Naive thymus-derived CD4-positive, alpha-beta T cell (primary cell): ENCODE results near the gene OR2AG2. TPM values are rescaled to one million over a fixed set of nuclear protein-coding genes. Genes with fewer than 3 reads are reported as not detected.

Experiments used
- ATAC-seq: fragments of 150-1000 bp; cut with Tn5 transposase; 2 replicates; pipeline ENCODE4 v1.10.0; 2021; ENCODE audit warnings: mild to moderate bottlenecking, moderate library complexity
- CTCF ChIA-PET: fragments of 350-600 bp; sonication (Branson Sonifier 250); formaldehyde crosslinking; loops from one replicate; lab custom pipeline; 2021; ENCODE audit warnings: antibody characterized with exemption; lab: Charles Lee
- POLR2A ChIA-PET: fragments of 350-600 bp; sonication (Branson Sonifier 250); formaldehyde crosslinking; loops from one replicate; lab custom pipeline; 2021; ENCODE audit warnings: antibody characterized with exemption, inconsistent platforms; lab: Charles Lee
- DNase-seq, 9 donors: peaks; one replicate each; pipeline versions ENCODE4 v3.0.0 to v3.0.0-alpha.2; 2020 to 2022; ENCODE audit warnings: mixed read lengths in 1 of 9
- H3K27ac ChIP-seq: one replicate; pipeline ENCODE4 v1.7.0; 2013; ENCODE audit warnings: mild to moderate bottlenecking, low read depth, low read length, moderate library complexity
- H3K27me3 ChIP-seq, 2 donors: one replicate each; pipeline ENCODE4 v1.7.0; 2013; ENCODE audit warnings: low read length in 2 of 2, mild to moderate bottlenecking in 2 of 2, moderate library complexity in 2 of 2; ENCODE audit not compliant: control insufficient read depth in 2 of 2, insufficient read depth in 2 of 2
- H3K36me3 ChIP-seq, 3 experiments: 1 replicate in 2 of 3; 2 replicates in 1 of 3; pipeline ENCODE4 v1.7.0; 2013; ENCODE audit warnings: low read length in 3 of 3, mild to moderate bottlenecking in 3 of 3, moderate library complexity in 1 of 3; ENCODE audit not compliant: insufficient read depth in 3 of 3, control insufficient read depth in 2 of 3
- H3K4me1 ChIP-seq, 2 donors: one replicate each; pipeline ENCODE4 v1.7.0; 2013; ENCODE audit warnings: low read length in 2 of 2, mild to moderate bottlenecking in 2 of 2, moderate library complexity in 1 of 2; ENCODE audit not compliant: control insufficient read depth in 2 of 2, insufficient read depth in 2 of 2
- H3K4me3 ChIP-seq: 2 replicates; pipeline ENCODE4 v1.7.0; 2013; ENCODE audit warnings: mild to moderate bottlenecking, low read length
- H3K9me3 ChIP-seq, 3 experiments: 1 replicate in 2 of 3; 2 replicates in 1 of 3; pipeline ENCODE4 v1.7.0; 2013; ENCODE audit warnings: low read length in 3 of 3; ENCODE audit not compliant: control insufficient read depth in 2 of 3
- H3K27ac Mint-ChIP-seq, 9 donors: one replicate each; pipeline ENCODE4 v1.8.0; 2020 to 2022; ENCODE audit warnings: mixed read lengths in 9 of 9, mild to moderate bottlenecking in 8 of 9, moderate library complexity in 5 of 9, inconsistent platforms in 2 of 9
- H3K27me3 Mint-ChIP-seq, 5 donors: one replicate each; pipeline ENCODE4 v1.8.0; 2021 to 2022; ENCODE audit warnings: mixed read lengths in 5 of 5, mild to moderate bottlenecking in 1 of 5
- H3K36me3 Mint-ChIP-seq, 5 donors: one replicate each; pipeline ENCODE4 v1.8.0; 2020 to 2022; ENCODE audit warnings: mixed read lengths in 5 of 5, mild to moderate bottlenecking in 3 of 5, inconsistent platforms in 1 of 5
- H3K4me1 Mint-ChIP-seq, 7 donors: one replicate each; pipeline ENCODE4 v1.8.0; 2020 to 2022; ENCODE audit warnings: mixed read lengths in 7 of 7, mild to moderate bottlenecking in 3 of 7, inconsistent platforms in 1 of 7
- H3K4me3 Mint-ChIP-seq, 10 donors: one replicate each; pipeline ENCODE4 v1.8.0; 2020 to 2022; ENCODE audit warnings: mild to moderate bottlenecking in 10 of 10, mixed read lengths in 10 of 10, moderate library complexity in 6 of 10, inconsistent platforms in 2 of 10
- H3K9me3 Mint-ChIP-seq, 11 donors: one replicate each; pipeline ENCODE4 v1.8.0; 2020 to 2022; ENCODE audit warnings: mixed read lengths in 11 of 11, mild to moderate bottlenecking in 4 of 11, inconsistent platforms in 1 of 11, moderate library complexity in 1 of 11
- intact Hi-C, 2 donors: fragments of 100-400 bp; cut with micrococcal nuclease; formaldehyde crosslinking; loops; one replicate each; pipeline ENCODE4 v1.15.1; 2023
- polyA plus RNA-seq, 2 donors: library from polyadenylated mRNA; unstranded; fragments of 300-500 nt; fragmentation: Illumina TruSeq; gene quantifications; one replicate each; pipeline ENCODE4 v1.2.3, GENCODE V29; 2021
- total RNA-seq, 6 experiments: library from RNA in 5 of 6; stranded (reverse) in 5 of 6; gene quantifications; 1 replicate in 5 of 6; 2 replicates in 1 of 6; pipeline ENCODE4 v1.2.3 and lab custom pipeline; 2021 to 2026

Gene OR2AG2
- total and polyA plus RNA-seq, 7 experiments from 2014 or later, result 0.15 TPM; not detected in 6

DNA sequence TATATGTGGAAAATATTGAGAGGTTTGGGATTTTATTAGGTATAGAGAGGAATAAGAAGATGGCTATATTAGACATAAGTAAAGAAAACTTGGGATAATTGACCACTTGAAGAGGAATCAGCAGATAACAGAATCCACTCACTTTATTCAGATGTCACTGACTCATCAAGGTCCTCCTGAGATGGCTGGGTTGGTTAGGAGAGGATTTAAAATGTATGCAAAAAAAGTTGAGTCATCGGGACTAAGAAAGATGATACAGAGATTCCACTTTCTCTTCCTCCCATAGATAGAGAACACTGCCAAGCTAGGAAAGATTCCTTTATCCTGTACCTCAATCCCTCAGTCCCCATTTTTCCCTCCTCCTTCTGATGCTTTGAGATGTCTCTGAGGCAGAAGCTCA is 27.6 kb upstream of the OR2AG2 start, which contains the start of gene OR6A2:
Gene OR6A2 (minus strand): TSS at position 288 of the 400 bp plus-strand sequence. CDS start 3,981 bp downstream, outside the sequence.
- Mint-ChIP-seq H3K36me3 (peaks cover 0 to 15% (median 9%) of the 10 kb centered on the region in 5 donors), H3K27me3 (peaks cover 0 to 12% (median 7%) of the 10 kb centered on the region in 5 donors), H3K4me1 (no peaks in the 10 kb centered on the region), H3K27ac (no peak within 1 kb of the TSS), H3K9me3 (peaks cover 2 to 16% (median 11%) of the 10 kb centered on the region in 11 donors), H3K4me3 (no peak within 1 kb of the TSS)
- Histone ChIP-seq H3K4me3 (no peak within 1 kb of the TSS), H3K9me3 (peaks cover 0 to 9% (median 0%) of the 10 kb centered on the region in 3 experiments), H3K36me3 (no peaks in the 10 kb centered on the region), H3K27me3 (no peaks in the 10 kb centered on the region), H3K27ac (no peak within 1 kb of the TSS), H3K4me1 (no peaks in the 10 kb centered on the region)
- intact Hi-C loops, result no loop called here
- POLR2A ChIA-PET, result no interaction called here
- DNase-seq, result no peak
- ATAC-seq, result no peak
- CTCF ChIA-PET, result no interaction called here

GRCh38 chr11:6794639-6795038 is 22.9 kb upstream of the OR2AG2 start:
- H3K36me3 Mint-ChIP-seq, result no peaks in the 10 kb centered on the region
- H3K9me3 Mint-ChIP-seq, result no peaks in the 10 kb centered on the region
- H3K27me3 Mint-ChIP-seq, result peaks cover 0 to 10% (median under 1%) of the 10 kb centered on the region in 5 donors
- DNase-seq, result no peak
- no peak overlapping the region for H3K27ac Mint-ChIP-seq
- intact Hi-C loops, result no loop called here
- no peak overlapping the region for H3K4me3 Mint-ChIP-seq
- POLR2A ChIA-PET, result no interaction called here
- Histone ChIP-seq H3K4me3 (no peak overlapping the region), H3K9me3 (no peaks in the 10 kb centered on the region), H3K27ac (no peak overlapping the region), H3K4me1 (no peaks in the 10 kb centered on the region), H3K36me3 (no peaks in the 10 kb centered on the region), H3K27me3 (no peaks in the 10 kb centered on the region)
- CTCF ChIA-PET, result no interaction called here
- no peak for ATAC-seq
- H3K4me1 Mint-ChIP-seq, result no peaks in the 10 kb centered on the region

DNA sequence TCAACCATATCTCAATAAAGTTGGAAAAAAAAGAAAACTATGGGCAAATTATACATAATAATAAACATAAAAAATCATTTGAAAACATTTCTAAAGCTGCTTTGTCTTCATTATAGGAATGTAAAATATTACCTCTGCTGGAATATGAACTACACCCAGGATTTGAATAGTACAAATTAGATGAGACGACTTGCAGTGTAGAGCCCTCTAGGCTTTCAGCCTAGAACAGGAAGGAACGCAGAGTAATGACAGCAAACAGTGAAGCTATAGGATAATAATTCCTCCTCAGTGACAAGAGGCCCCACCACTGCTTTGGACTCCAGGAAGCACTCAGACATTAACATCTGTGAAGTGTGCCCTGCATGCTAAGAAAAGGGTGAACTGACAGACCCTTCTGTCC is 18.8 kb upstream of the OR2AG2 start:
- intact Hi-C loops, result no loop called here
- Mint-ChIP-seq H3K27me3 (peaks cover 8 to 21% (median 17%) of the 10 kb centered on the region in 5 donors), H3K4me1 (no peaks in the 10 kb centered on the region), H3K27ac (no peak overlapping the region), H3K36me3 (no peaks in the 10 kb centered on the region), H3K9me3 (no peaks in the 10 kb centered on the region), H3K4me3 (no peak overlapping the region)
- ChIA-PET POLR2A (no interaction called here), CTCF (no interaction called here)
- no peaks in the 10 kb centered on the region for H3K9me3 ChIP-seq
- no peaks in the 10 kb centered on the region for H3K4me1 ChIP-seq
- no peaks in the 10 kb centered on the region for H3K36me3 ChIP-seq
- H3K27ac ChIP-seq, result no peak overlapping the region
- no peak for DNase-seq
- no peak overlapping the region for H3K4me3 ChIP-seq
- no peak for ATAC-seq
- H3K27me3 ChIP-seq, result no peaks in the 10 kb centered on the region

DNA sequence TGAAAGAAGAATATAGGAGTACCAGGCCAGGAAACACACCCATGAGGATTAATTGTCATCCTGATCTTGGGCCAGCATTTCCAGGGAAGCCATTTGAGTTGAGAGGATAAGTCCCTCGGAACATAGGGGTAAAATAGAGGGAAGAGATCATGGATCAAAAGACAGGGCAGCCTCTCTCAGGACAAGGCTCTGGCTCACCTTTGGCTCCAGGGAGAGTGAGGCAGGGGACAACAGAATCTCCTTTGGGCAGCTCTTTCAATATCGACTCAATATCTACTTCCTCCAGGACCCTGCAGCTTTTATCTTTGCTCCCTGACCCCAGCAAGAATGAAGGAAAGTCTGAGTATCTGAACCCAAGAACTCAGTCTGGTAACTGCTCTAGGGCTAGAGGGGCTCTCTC is 10.9 kb upstream of the OR2AG2 start, which contains the start of gene OR2AG1:
Gene OR2AG1 (plus strand): TSS at position 301 of the 400 bp plus-strand sequence. CDS start 2,018 bp downstream, outside the sequence.
- H3K27me3 ChIP-seq, result no peaks in the 10 kb centered on the region
- ATAC-seq (no peak), DNase-seq (no peak)
- H3K36me3 ChIP-seq, result no peaks in the 10 kb centered on the region
- Mint-ChIP-seq H3K9me3 (peaks cover 0 to 1% (median 0%) of the 10 kb centered on the region in 11 donors), H3K36me3 (no peaks in the 10 kb centered on the region), H3K4me3 (no peak within 1 kb of the TSS), H3K27me3 (peaks cover 10 to 45% (median 20%) of the 10 kb centered on the region in 5 donors), H3K4me1 (no peaks in the 10 kb centered on the region), H3K27ac (no peak within 1 kb of the TSS)
- CTCF ChIA-PET, result interaction anchor here (0.7 kb wide), 1 partner anchor 339 kb away, joined by 3 read pairs; no protein-coding TSS in a partner anchor
- no peaks in the 10 kb centered on the region for H3K4me1 ChIP-seq
- intact Hi-C loops, result no loop called here
- no peaks in the 10 kb centered on the region for H3K9me3 ChIP-seq
- H3K27ac ChIP-seq, result no peak within 1 kb of the TSS
- POLR2A ChIA-PET, result no interaction called here
- no peak within 1 kb of the TSS for H3K4me3 ChIP-seq

DNA sequence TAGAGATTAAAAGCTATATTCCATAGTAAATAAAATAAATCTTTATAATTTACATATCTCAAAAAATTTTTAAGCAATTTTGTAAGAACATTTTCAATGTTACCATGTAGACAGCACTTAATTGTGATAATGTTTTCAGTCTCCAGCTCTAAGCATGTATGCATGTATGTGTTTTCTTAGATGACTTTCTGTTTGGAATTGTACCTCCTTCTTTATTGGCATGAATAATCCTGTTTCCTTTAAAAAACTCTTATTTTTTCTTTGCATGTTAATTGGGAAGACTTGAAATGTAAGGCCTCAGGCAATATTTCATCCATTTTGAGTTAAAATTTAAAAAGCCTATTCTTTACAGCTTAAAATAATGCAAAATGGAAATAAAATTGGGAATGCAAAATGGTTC is 9.1 kb upstream of the OR2AG2 start:
- no peak overlapping the region for H3K27ac Mint-ChIP-seq
- H3K27ac ChIP-seq, result no peak overlapping the region
- no peaks in the 10 kb centered on the region for H3K4me1 Mint-ChIP-seq
- H3K4me1 ChIP-seq, result no peaks in the 10 kb centered on the region
- no peaks in the 10 kb centered on the region for H3K36me3 ChIP-seq
- ChIA-PET POLR2A (interaction anchor here (0.7 kb wide), 1 partner anchor 7 kb away, joined by 3 read pairs; no protein-coding TSS in a partner anchor), CTCF (no interaction called here)
- H3K9me3 ChIP-seq, result no peaks in the 10 kb centered on the region
- ATAC-seq (no peak), DNase-seq (no peak)
- peaks cover 0 to 28% (median 20%) of the 10 kb centered on the region in 5 donors for H3K27me3 Mint-ChIP-seq
- H3K4me3 Mint-ChIP-seq, result no peak overlapping the region
- no peak overlapping the region for H3K4me3 ChIP-seq
- H3K9me3 Mint-ChIP-seq, result peaks cover 0 to 1% (median 0%) of the 10 kb centered on the region in 11 donors
- no peaks in the 10 kb centered on the region for H3K36me3 Mint-ChIP-seq
- no peaks in the 10 kb centered on the region for H3K27me3 ChIP-seq
- intact Hi-C loops, result no loop called here

- Mint-ChIP-seq H3K4me3 (no peak overlapping the region), H3K9me3 (peaks cover 0 to 1% (median 0%) of the 10 kb centered on the region in 11 donors), H3K36me3 (no peaks in the 10 kb centered on the region), H3K27me3 (peaks cover 0 to 33% (median 15%) of the 10 kb centered on the region in 5 donors), H3K27ac (no peak overlapping the region), H3K4me1 (no peaks in the 10 kb centered on the region)
- no peak for DNase-seq
- CTCF ChIA-PET, result no interaction called here
- Histone ChIP-seq H3K9me3 (no peaks in the 10 kb centered on the region), H3K27ac (no peak overlapping the region), H3K4me3 (no peak overlapping the region), H3K27me3 (no peaks in the 10 kb centered on the region), H3K4me1 (no peaks in the 10 kb centered on the region), H3K36me3 (no peaks in the 10 kb centered on the region)
- no peak for ATAC-seq
- intact Hi-C loops, result no loop called here
- POLR2A ChIA-PET, result no interaction called here
These were observed 6.7 kb upstream of the OR2AG2 start for GRCh38 chr11:6778518-6778917.
